OCI-M2 (cell line): ENCODE measurements around the gene AK9.
"Not testable (repeated sequence)": the region's sequence is repeated elsewhere in the genome, so short reads cannot be mapped to it uniquely, and the experiment has no call there.

Experiments
- DNase-seq: peaks from one replicate; lab custom pipeline; 2025; ENCODE audit not compliant: unreplicated experiment; lab: John Stamatoyannopoulos, UW

AK9 gene

DNA sequence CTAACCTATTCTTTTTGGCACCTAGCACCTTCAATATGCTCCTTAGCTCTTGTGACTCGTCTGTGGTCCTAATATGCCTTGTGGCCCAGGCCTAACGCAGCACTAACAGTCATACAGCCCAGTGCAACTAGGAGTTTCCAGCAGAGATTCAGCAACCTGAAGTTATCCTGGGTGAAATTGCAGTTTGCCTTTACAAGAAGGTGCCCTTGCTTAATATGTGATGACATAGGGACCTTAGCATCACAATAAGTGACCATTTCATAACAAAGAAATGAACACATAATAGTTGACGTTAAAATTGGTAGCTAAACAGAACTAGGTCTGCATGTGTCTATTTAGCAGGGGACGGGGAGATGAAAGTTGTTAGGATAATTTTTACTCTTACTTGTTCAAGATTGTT lies 10.2 kb upstream of the AK9 start:
- no peak for DNase-seq

DNA sequence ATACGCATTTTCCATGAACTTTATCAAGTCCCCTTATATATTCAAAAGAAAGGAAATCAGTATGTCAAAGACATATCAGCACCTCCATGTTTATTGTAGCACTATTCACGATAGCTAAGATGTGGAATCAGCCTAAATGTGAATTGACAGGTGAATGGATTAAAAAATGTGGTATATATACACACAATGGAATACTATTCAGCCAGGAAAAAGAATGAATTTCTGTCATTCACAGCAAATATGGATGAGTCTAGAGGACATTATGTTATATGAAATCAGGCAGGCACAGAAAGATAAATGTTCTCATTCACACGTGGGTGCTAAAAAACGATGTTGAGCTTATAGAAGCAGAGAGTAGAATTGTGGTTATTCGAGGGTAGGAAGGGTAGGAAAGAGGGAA lies 5.4 kb upstream of the AK9 start:
- no peak for DNase-seq

DNA sequence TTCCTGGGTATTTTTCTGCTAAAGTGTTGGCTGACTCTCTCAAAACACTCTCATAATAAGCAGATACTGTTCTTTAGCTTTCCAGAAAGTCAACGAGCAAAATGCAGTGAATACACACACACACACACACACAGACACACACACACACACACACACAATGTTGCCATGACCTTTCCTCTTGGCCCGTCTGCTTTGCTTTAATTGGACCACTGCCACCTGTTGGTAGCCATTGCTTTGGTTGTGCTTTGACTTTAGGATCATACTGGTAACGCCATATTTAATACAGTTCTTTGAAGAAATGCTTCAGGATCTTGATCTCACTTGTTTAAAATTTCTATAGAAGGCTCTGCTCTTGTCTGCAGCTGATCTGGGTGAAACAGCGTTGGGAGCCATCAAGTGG lies 4.5 kb upstream of the AK9 start:
- DNase-seq: no peak

DNA sequence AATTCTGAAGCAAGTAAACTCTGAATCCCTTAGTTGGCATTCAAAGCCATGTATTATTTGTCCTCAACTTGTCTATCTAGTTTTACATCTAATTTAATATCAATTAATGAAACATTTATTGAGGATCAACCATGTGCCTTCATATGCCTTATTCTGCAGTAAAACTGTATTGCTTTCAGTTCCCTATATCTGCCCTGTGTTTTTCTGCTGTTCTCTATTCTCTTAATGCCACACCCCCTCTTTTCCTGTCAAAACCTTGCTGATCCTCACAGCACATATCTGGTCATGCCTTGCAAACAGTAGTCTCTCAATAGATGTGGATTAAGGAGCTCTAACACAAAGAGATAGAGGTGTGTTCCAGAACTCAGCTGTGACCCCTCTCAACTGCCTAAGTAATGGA lies 2.1 kb upstream of the AK9 start:
- DNase-seq: no peak

DNA sequence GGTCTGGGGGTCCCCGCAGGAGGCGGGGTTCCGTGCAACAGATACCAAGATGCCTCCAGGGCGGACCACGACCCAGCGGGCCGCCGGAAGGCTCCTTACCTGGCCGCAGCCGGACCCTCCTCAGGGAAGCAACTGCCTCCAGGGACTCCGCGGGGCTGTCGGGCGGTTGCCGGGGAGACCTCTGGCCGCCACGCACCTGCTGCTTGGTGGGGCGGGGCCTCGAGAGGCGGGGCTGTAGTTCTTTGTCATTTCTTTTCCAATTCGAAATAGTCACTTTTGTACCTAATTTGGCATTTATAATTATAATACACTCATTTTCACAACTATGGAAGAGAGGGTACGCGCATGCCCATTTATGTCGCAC lies 647 bp downstream of the AK9 start:
- DNase-seq: no peak

DNA sequence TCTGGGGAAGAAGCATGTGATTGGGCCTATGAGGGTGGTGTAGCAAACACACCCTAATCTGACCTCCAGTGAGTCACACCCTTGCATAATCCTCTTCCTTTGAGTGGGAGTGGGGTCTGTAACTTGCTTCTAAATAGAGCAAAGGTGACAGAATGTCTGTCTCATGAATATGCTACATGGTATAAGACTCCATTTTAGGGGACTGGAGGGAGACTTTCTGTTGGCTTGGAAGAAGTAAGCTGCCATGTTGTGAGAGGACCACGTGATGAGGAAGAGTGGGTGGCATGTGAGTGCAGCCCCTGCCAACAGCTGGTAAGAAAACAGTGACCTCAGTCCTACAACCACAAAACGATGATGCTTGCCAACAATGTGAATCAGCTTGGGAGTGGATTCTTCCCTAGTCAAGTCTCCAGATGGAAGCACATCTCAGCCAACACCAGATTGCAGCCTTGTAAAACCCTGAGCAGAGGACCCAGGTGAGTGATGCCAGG lies 3.7 kb downstream of the AK9 start:
- no peak for DNase-seq

DNA sequence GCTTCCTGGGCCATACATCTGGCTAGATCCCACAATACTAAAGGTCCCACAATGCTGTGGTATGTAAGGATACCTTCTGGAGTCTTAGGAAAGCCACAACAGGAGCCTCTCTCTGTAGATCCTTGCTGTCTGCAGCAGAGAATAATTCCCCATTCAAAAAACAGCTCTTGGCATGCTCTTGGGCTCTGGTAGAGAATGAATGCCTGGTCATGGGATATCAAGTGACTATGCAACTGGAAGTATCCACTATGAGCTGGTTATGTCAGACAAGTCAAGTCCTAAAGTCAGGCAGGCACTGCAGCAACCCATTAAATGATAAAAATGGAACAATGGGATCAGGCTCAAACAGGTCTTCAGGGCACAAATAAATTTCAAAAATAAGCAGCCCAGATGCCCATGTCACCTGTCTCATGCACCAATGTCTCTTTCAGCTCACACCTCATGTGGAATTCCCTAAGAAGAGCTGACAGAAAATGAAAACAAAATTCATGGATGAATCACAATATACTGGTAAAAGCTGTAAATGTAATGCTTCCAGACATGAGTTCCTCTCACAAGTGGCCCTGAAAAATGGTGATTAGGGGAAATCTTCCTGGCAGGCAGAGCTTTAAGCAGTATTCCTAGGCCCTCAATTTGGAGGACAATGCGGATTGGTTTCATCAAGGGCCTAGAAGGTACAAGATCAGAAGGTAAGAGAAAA lies 4.3 kb downstream of the AK9 start:
- no peak for DNase-seq

DNA sequence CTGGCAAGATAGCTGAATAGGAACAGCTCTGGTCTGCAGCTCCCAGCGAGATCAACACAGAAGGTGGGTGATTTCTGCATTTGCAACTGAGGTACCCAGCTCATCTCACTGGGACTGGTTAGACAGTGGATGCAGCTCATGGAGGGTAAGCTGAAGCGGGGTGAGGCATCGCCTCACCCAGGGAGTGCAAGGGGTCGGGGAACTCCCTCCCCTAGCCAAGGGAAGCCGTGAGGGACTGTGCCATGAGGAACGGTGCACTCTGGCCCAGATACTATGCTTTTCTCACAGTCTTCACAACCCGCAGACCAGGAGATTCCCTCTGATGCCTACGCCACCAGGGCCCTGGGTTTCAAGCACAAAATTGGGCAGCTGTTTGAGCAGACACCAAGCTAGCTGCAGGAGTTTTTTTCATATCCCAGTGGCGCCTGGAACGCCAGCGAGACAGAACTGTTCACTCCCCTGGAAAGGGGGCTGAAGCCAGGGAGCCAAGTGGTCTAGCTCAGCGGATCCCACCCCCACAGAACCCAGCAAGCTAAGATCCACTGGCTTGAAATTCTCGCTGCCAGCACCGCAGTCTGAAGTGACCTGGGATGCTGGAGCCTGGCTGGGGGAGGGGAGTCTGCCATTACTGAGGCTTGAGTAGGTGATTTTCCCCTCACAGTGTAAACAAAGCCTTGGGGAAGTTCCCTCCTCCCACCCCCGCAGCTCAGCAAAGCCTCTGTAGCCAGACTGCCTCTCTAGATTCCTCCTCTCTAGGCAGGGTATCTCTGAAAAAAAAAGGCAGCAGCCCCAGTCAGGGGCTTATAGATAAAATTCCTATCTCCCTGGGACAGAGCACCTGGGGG lies 12.1 kb downstream of the AK9 start:
- not testable (repeated sequence) for DNase-seq

DNA sequence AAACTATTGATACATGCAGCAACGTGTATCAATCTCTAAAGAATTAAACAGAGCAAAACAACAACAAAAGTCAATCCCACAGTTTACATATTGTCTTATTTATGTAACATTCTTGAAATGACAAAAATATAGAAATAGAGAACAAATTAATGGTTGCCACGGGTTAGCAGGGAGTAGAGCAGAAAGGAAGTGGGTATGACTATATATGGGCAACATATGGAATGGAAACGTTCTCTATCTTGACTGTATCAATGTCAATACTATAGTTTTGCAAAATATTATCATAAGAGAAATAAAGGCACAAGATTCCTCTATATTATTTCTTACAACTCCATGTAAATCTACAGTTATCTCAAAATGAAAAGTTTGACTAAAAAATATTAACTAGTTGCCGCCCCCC lies 12.8 kb downstream of the AK9 start:
- DNase-seq: no peak

DNA sequence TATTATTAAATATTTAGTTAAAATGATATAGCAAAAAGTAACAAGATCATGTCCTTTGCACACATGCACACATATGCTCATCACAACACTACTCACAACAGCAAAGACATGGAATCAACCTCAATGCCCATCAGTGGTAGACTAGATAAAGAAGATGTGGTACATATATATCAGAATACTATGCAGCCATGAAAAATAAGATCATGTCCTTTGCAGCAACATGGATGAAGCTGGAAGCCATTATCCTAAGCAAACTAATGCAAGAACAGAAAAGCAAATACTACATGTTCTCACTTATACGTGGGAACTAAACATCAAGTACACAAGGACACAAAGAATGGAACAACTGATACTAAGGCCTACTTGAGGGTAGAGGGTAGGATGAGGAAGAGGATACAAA lies 14.3 kb downstream of the AK9 start:
- no peak for DNase-seq

DNA sequence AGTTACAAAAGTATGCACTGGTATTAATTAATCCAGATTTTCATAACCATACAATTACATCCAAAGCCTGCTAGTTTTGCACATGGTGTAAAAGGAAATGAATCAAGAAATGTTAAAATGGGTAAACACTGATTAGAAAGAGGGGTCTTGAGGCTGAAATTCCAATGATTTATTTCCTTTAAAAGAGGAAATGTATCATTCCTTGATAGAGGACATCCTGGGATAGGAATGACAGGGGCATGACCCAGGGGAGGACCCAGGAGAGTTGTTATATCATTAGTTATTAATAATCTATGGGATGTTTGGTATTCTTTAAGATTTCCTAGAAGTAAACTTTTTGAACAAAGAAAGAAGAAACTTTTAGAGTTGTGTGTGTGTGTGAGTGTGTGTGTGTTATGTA lies 18.2 kb downstream of the AK9 start:
- no peak for DNase-seq

DNA sequence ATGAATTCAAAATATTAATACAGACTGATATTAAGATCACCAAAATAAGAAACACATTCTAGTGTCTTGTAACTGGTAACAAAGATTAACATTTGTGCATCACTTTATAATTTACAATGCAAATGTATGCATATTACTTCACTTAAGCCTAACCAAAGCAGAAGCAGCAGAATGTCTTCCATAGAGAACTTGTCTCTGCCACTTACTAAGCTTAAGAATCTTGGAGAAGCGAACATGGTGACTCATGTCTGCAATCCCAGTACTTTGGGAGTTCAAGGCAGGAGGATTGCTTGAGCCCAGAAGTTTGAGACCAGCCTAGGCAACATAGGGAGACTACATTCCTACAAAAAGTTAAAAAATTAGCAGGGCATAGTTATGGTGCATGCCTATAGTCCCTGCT lies 18.8 kb downstream of the AK9 start:
- DNase-seq: no peak

DNA sequence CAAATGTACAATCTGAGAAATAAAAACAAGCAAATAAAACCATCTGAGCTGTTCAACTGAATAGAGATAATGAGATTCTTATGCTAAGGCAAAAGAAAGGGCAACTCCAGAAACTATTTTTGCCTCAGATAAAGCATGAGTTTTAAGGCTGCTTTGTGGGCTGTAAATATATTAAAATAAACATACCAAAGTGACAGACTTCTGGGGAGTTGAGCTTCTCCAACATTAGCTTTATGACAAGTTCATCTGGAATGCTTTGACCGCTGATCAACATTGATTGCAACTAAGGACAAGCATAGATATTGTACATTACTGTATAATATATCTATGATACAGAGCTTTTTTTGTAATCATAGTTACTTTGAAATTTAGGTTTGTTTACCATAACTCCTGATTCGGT lies 19.3 kb downstream of the AK9 start:
- DNase-seq: no peak

DNA sequence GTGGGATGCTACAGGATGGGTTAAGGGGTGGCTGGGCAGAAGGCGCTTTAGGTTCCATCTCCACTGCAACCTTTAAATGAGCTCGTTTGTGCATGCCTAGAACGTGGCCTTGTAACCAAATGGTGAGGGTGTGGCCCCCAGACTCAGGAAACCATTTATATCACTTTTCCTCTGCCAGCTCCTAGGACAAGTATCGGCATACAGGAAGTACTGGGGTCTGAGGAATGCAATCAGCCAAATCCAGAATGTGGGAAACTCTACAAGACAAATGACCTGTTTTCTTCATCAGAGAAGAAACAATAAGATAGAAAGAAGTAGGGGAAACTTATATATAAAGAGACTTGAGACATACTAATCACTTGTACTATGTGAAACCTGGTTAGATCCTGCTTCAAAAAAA lies 21.2 kb downstream of the AK9 start:
- no peak for DNase-seq

DNA sequence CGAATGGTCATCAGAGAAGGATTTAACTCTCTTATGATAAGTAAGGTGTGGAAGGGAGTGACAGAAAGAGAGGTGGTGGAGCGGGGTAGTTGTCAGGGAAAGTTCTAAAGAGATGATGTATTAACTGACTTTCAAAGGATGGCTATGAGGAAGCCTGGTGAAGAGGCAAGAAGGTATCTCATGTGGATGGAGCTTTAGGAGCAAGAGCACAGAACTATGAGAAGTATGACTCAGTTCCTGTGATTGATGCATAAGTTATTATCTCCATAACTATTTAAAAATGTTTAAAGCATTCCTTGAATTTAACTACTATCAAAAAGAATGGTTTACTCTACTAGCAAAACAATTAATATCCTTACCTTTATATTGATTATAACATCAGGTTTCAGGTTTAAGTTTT lies 28.8 kb downstream of the AK9 start:
- DNase-seq: no peak

DNA sequence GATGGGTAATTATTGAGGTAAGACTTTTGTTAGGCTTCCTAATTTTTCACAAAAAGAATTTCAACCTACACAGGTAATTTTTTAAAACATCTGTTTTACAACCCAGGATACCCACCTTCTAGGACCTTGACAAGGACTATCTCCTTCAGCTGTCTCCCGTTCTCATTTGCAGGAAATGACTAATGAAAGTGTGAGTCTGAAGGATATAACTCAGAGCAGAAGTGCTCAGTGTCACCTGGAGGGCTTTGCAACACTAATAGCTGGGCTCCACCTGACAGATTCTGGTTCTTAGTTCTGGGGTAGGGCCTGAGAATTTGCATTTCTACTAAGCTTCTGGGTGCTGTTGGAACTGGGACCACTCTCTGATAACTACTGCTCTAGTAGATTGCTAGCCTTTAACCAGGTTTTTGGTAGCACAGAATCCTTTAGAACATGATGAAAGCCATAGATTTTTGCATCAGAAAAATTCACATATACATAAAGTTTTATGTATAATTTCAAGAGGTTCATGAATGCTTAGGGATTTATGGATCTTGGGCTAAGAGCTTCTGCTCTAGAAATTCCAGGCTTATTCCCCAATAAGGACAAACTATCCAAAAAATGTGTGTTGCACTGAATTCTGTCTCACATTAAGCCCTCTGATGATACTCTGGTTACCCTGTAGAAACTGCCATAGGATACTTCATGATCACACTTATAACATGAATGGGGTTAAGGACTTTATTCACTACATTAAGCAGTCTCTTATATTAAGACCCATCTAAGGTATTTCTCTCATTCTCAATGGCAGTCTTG lies 30.3 kb downstream of the AK9 start:
- DNase-seq: no peak

DNA sequence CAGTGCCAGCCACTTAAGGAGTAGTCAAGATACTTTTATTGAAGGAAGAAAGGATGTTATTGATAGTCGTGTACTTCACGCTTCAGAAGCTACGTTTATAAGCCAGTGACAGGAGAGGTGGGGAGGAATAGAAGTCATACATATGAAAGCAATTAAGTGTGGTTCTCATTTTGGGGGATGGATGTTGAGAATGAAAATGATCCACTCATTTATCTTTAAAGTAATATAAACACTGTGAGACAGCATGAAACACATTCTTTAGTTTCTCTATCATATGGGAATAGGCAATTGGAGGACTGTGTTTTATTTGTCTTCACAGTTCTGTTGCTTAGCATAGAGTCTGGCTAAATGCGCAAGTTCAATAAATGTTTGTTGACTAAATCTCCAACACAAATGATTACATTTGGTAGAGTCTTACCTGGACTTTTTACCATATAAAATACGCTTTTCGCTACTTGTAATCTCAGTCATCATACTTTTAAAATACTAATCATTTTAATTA lies 35.2 kb downstream of the AK9 start:
- DNase-seq: no peak

DNA sequence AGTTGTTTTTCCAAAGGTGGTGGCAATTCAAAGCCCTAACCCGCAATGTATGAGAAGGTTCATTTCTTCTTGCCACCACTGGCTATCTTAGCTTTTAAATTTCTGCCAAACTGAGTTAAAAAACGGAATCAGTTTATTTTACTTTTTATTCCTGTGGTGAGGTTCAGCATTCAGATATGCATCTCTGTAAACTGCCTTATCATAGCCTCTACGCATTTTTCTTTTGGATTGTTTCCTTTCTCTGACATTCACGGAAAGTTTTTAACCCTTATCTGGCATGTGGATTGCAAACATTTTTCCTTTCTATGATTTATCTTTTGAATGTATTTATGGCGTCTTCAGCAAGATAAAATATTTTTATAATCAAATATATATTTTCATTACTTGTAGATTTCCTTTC lies 37.7 kb downstream of the AK9 start:
- no peak for DNase-seq

DNA sequence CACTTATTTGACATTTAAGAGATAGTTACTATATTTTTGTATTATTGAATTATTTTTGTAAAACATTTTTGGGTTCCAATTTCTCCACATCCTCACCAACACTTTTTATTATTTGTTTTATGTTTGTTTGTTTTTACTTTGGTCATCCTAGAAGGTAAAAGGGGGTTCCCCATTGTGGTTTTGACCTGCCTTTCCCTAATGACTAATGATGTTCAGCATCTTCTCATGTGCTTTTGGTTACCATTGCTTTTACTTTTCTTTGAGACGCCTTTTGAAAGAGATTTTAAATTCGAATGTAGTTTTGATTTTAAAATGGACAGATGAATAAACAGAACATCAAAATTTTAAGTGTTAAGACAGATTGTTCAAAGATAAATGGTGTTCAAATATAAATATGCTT lies 46.9 kb downstream of the AK9 start:
- DNase-seq: no peak

DNA sequence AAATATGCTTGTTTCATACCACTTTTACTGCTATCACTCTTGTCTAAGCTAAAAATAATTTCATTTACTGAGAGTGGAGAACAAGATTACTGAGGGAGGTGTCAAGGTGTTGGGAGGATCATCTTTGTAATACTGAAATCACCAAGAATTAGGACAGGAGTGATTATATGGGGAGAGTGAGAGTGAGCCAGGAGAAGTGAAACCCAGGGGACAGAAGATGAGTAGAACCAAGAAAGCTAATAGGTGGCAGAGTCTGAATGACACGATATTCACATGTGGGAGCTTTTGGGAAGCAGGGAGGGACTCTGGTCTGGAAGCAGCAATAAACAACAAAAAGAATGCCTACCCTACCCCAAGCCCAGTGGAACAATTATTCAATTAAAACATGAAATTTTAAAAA lies 58.6 kb downstream of the AK9 start:
- no peak for DNase-seq

DNA sequence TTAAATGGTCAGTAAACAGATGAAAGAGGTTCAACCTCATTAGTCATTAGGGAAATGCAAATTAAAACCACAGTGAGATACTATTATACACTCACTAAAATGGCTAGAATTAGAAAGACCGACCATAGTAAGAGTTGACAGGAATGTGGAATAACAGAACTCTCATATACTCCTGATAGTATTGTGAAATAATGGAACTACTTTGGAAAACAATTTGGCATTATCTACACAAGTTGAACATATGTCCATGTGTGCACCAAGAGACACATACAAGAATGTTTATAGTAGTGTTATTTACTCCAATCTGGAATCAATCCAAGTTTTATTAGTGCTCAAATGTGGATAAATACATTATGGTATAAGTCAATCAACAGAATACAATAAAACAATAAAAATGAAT lies 59.6 kb downstream of the AK9 start:
- no peak for DNase-seq
